Endothelial cell of coronary artery (primary cell): Measurements from ENCODE around the gene CTSV. TPM values are rescaled to one million over a fixed set of nuclear protein-coding genes. Genes with fewer than 3 reads are reported as not detected.

Experiments used
- total RNA-seq: library from RNA; depleted of rRNA; stranded (reverse); fragments of >200 nt; gene quantifications from 2 replicates; pipeline ENCODE4 v1.2.3, GENCODE V29; 2014

CTSV gene
- 0.54 and 0.85 TPM in 2 replicates for total RNA-seq

DNA sequence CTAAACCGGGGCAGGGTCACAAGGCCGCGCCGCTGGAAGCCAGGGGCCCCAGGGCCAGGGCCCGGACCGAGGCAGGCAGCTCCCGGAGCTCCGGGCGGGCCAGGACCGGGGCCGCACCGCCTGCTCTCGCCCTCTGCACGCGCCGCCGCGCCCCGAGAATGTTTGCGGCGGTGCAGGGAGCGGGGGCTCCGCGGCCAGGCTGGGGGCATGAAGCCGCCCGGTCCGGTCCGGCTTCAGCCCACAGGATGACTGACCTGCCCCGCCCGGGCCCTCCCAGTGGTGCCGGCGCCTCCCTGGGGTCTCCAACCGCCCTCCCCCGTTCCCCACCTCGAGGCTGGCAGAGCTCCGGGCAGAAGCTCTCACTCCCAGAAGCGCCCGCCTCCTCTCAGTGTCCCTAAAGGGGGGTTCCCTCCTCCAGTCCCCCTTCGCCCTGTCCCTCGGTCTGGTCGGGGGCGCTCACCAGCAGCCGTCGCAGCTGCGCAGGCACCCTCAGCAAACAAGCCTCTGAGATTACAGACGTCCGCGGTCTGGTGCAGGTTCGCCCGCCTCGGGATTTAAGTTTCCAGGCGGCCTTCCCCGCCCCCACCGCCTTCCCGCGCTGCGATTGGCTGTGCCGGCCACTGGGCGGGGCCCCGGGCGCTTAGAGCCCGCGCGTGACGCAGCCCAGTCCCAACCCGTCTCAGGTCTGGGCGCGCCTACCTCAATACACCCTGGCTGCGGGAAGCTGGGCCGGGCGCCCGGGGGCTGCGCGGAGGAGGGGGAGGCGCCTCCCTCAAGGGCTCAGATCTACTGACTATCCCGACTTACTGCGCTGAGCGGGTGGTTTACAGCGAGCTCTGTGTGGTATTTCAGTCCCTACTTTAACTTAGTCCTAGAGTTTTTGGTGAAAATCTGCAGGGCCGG is at the start of gene CTSV:
CTSV (minus strand) TSS at position 532 of the 903 bp plus-strand sequence. CDS start 1,099 bp downstream, outside the sequence.

Other genes starting within 250 kb of the CTSV start
- gene ZNF782, start 184.6 kb downstream of the CTSV start, total RNA-seq, result 2.4 and 3.3 TPM in 2 replicates
- not detected in 2 replicates for gene NUTM2G, start 110.3 kb downstream of the CTSV start, total RNA-seq